HG03066 (cell line): ENCODE results near the gene NFIC.
"Not testable (repeated sequence)": the region's sequence is repeated elsewhere in the genome, so short reads cannot be mapped to it uniquely, and the experiment has no call there.

Experiments used
- ATAC-seq: cut with Tn5 transposase; IDR thresholded peaks from one replicate; pipeline ENCODE4 v1.9.1; 2021; ENCODE audit warnings: low read depth; ENCODE audit not compliant: unreplicated experiment

The NFIC gene

DNA sequence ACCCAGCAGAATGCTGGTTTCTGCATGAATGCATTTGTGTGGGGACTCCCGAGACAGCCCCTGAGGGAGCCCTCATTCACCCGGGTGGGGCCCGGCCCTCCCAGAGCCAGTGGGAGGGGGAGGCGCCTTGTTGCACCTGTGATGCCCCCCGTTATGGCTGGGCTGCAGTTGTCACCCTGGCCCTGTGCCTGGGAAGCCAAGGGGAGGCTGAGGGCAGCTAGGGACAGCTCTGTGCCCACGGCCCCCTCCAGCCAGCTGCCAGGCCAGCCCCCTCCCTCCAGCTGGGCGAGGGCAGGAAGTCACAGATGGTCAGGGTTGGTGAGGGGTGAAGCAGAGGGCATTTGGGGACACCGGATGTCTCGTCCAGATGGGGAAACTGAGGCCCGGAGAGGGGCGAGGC lies 26.1 kb downstream of the NFIC start:
- ATAC-seq, result no peak

DNA sequence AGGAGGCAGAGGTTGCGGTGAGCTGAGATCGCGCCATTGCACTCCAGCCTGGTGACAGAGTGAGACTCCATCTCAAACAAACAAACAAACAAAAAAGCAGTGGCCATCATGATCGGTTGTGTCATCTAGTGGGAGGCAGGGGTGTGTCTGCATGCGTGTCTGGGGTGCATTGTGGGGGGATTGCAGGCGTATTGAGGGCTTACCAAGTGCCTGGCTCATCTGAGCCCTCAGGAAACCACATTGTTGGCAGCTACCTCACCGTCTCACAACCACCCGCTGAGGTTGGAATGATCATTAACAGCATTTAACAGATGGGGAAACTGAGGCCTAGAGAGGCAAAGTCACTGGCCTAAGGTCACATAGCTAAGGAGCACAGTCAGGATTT lies 30.5 kb downstream of the NFIC start:
- no peak for ATAC-seq

DNA sequence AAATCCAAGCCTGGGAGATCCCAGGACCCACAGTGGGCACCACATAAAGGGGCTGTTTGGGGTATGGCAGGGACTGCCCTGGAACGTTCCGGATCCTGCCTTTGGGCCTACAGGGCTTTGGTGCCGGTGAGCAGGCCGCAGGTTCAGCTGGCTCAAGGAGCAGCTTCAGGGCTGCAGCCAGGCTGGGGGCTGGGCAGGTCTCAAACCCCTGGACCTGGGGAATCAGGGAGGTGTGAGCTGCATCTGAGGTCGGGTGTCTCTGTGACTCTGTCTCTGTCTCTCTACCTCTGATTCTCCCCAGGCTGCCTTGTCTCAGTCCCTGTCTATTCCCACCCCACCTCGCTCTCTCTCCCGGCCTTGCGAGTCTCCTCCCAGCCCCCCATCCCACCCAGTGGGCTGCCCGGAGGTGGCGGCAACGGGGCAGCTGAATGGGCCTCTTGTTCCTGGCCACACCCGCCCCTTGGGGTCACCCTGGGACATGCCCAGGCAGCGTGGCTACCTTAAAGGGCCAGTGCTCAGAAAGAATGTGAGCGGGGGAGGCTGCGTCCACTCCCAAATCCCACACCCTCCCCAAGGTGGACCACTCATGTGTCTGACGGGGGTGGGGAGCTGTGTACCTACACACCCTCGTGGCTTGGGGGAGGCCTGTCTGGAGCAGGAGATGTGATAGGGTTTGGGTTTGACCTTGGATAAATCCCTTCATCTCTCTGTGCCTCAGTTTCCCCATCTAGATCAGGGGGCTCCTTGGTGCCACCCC lies 31.1 kb downstream of the NFIC start:
- no peak for ATAC-seq

DNA sequence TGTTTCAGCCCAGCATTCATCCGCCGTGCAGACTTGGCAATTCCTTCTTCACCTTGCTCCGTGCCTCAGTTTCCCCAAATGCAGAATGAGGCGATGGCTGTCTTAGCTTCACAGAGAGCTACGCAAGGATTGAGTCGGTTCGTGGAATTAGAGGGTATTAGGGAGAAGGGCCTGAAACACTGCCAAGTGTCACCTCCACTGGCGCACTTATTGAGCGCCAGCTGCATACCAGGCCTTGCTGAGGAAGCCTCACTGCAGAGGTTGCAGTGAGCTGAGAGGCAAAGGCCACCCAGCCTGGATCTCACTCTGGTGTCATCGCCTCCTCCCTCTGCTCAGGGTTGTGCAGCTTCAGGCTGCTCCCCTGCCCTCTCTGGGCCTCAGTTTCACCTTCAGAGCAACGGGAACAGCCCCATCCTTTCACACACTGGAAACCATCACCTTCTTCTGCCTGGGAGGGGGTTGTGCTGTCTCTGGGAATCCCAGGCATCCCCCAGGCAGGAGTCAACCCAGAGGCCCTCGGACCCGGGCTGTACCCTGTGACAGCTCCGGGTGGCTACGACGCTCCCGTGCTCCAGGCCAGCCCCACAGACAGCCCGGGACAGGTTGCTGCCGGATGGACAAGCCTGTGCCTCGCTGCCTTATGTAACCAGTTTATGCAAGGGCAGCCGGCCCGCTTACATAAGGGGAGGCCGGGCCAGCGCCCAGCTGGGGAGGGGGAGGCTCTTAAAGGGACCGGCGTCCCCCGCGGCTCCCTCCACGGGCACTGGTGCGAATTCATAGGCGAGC lies 31.9 kb downstream of the NFIC start:
- no peak for ATAC-seq

DNA sequence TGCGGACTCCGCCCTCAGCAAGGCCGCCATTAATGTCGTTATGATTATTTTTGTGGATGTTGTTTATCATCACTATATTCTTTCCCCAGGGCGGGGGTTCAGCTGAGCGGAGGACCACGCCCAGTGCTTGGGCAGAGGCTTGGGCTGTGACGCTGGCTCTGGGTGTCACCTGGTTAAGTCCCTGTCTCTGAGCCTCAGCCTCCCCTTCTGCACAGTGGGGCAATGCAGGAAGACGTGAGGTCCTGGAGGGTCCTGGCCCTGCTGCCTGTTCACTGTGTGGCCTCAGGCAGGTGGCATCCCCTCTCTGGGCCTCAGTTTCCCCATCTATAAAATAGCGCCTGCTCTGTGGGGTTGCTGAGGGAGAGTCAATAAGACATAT lies 32.5 kb downstream of the NFIC start:
- no peak for ATAC-seq

DNA sequence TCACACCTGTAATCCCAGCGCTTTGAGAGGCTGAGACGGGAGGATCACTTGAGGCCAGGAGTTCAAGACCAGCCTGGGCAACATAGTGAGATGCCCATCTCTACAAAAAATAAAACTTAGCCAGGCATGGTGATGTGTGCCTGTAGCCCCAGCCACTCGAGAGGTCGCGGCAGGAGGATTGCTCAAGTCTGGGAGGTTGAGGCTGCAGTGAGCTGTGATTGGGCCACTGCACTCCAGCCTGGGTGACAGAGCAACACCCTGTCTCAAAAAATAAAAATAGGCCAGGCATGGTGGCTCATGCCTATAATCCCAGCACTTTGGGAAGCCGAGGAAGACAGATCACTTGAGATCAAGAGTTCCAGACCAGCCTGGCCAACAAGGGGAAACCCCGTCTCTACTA lies 32.9 kb downstream of the NFIC start:
- ATAC-seq, result not testable (repeated sequence)

DNA sequence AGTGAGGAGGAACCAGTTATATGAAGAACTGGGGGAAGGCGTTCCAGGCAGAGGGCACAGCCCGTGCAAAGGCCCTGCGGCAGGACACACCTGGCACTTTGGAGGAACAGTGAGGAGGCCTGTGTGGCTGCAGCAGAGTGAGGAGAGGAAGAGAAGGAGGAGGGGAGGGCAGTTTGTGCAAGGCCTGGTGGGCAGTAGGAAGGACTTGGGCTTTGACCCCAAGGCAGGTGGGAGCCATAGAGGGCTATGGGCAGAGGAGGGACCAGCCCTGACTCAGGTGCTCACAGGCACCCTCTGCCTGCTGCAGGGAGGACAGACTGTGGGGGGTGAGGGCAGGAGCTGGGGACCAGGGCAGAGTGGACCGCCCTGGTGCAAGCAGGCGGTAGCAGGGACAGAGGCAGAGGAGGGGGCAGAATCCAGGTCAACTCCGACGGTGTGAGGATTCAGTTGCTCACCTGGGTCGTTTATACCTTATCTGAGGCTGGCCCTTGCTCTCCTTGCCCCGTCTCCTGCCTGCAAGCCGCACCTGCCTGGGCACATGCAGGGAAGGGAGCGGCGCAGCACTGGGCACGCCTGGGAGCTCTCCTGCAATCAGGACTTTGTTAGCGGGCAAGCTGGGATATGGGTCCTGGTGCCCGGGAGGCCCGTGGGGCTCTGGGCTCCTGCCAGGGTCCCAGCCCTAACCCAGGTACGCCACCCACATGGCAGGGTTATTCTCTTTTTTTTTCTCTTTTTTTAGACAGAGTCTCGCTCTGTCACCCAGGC lies 34.8 kb downstream of the NFIC start:
- ATAC-seq, result no peak

DNA sequence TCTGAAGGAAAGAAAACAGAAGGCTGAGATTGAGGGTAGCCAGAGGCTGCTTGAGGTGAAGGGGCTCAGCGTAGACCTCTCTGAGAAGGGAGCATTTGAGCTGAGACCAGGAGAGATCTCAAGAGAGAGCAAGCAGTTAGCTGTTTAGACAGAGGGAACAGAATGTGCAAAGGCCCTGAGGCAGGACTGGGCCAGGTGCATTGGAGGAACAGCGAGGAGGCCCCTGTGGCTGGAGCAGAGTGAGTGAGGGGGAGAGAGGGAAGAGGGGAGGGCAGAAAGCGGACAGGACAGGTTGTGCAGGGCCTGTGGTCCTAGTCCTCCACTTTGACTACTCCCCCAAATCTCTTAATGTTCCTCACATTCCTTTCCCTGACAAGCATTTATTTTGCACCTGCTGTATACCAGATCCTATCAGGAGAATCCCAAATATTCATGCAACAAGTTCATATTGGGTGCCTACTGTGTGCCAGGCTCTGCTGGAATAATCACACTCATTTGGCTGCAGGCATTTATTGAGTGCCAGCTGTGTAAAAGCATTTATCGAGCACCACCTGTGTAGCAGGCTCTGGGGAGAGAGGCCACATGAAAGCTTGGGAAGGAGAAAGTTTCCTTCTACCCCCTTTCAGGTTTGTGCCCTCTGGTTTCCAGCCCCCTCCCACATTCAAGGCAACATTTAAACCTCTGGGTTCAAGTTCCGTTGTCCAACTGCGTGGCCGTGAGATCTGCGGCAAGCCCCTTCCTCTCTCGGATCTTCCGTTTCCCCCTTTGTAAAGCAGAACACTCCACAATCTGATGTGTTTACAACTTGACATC lies 36.5 kb downstream of the NFIC start:
- ATAC-seq, result no peak

DNA sequence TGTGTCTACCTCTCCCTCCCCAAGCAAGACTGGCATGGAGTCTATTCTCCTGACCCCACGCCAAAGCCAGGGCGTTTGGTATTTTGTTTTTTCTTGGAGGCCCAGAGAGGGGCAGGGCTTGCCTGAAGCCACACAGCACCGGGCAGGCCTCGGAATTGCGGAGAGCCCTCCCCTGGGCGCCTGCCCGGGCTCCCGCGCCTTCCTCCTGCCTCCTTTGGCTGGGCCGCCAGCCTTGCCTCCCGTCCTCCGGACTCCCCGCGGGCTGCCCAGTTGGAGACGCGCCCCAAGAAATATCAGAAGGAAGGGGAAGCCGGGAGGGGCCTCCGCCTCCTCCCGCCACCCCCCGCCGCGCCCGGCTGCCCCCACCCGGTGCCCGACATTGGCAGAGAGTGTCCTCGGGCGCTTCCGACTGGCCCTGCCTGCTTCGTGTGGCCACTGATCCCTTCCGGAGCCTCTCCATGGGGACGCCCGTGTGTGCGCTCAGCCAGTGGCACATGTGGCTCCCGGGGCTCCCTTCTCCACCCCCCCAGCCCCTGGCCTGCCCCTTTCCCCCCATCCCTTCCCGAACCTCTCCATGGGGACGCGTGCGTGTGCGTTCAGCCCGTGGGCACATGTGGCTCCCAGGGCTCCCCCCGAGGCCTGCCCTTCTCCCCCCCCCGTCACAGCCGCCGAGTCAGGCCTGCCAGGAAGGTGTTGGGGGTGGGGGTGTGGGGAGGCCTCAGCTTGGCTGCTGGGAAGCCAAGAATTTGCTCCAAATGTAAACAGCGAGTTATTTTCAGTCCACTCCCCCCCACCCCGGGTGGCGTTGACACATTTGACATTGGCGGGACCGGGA lies 37.3 kb downstream of the NFIC start:
- no peak for ATAC-seq

DNA sequence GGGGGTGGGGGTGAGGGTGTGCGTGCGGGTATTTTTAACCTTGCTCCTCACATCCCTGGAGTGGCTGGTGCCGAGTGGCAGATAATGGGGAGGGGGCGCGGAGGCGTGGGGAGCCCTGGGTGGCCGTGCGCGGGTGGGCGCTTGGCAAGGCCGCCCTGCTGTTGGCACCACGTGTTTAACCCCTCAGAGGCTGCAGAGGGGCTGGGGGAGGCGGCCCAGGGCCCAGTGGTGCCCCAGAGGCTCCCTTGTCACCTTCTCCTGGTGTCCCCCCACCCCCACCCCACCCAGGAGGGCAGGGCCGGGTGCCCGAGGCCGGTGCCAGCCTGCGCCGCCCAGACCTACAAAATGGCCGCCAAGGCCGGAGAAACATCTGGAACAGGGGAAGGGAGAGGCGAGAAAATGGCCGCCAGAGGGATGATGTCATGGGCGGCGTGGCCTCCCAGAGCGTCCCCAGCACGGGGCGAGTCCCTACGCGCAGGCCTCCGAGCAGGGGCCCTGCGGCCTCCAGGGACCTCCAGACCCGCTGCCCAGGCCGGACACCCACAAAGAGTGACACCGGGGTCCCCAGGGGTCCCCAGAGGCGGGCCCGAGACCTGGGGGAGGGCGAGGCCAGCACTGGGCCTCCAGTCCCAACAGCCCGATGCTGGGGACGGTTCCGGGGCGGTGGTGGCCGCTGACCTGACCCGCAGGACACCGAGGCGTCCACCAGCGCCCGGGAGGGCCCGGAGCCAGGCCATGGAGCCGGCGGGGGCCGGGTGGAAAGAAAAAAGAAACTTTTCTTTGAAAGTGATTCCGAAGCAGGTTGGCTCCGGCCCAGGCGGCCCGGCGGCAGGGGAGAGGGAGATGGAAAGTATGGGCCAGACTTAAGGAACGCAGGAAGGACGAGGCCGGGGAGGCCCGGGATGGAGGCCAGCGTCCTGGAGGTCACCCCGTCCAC lies 38.2 kb downstream of the NFIC start:
- ATAC-seq, result no peak

DNA sequence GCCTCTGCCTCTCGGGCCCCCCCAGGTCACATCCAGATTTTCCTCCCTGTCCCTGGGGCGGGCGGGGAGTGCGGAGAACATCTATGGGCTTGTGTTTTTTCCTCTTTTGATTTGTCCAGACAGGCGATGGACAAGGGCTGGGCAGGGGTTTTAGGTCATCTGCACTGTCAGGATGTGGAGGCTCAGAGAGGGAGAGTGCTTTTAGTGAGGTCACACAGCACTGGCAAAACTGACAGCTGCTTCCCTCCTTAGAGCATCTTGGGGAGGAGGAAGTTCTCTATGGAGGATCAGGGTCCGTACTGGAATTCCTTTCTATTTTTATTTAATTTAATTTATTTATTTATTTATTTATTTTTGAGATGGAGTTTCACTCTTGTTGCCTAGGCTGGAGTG lies 38.9 kb downstream of the NFIC start:
- ATAC-seq, result no peak

DNA sequence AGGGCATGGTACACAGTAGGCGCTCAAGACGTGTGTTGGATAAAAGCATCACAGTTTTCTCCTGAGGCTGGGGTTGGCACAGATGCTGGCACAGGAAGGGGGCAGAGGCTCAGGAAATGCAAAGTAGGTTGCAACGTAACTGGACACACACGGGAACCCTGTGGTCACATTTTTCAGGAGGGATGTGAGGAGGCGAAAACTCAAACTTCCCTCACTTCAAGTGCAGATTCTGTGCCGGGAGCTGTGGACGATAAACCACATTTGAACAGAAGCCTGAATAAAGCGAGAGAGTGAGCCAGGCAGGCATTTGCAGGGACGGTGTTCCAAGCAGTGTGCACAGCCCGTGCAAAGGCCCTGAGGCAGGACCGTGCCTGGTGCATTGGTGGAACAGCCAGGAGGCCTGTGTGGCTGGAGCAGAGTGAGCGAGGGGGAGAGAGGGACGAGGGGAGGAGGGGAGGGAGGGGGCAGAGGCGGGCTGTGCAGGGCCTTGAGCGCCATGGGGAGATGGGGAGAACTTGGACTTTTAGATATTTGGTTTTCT lies 40.3 kb downstream of the NFIC start:
- ATAC-seq, result no peak

DNA sequence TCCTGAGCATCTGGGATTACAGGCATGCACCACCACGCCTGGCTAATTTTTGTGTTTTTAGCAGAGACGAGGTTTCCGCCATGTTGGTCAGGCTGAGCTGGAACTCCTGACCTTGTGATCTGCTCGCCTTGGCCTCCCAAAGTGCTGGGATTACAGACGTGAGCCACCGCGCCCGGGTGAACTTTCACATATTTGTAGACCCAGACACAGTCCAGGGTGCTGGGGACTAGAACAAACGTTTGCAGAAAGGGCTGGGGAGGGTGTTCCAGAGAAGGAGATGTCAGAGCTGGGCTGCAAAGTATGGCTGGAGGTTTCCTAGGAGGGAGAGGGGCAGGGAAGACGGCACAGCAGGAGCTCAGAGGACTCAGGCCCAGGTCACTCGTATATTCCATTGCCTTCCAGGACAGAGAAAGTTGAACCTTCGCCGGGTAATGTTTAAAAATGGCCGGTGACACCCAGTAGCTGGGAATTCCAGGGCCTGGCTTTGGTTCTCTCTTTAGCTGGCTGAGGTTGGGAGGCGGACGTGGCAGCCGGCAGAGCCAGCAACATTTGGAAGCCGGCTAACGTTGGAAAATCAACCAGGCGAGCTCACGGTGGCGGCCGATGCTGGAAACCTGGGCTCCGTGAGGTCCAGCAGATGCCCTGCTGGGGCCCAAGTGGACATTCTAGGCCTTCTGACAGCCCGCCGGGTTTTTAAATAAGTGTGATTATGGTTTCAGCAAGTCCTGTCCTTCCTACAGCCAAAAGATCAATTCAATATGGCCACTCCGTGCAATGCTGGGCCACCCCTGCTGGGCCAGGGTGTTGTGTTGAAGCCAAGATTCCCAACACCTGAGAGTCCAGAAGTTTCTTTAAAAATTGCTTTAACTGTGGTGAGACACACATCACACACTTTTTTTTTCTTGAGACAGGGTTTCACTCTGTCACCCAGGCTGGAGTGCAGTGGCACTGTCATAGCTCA lies 41.5 kb downstream of the NFIC start:
- no peak for ATAC-seq

DNA sequence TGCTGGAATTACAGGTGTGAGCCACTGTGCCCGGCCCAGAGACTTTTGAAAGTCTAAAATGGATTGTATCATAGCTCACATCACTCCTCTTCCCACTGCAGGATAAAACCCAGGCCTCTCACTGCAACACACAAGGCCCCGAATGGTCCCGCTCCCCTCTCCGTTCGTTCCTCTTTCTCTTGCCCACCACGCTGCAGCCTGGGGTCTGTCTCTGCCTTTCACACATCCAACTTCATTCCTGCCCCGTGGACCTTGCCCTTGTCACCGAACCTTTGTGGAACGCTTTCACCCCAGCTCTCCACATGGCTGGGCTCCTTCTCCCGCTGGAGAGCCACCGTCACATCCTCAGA lies 42.6 kb downstream of the NFIC start:
- no peak for ATAC-seq

DNA sequence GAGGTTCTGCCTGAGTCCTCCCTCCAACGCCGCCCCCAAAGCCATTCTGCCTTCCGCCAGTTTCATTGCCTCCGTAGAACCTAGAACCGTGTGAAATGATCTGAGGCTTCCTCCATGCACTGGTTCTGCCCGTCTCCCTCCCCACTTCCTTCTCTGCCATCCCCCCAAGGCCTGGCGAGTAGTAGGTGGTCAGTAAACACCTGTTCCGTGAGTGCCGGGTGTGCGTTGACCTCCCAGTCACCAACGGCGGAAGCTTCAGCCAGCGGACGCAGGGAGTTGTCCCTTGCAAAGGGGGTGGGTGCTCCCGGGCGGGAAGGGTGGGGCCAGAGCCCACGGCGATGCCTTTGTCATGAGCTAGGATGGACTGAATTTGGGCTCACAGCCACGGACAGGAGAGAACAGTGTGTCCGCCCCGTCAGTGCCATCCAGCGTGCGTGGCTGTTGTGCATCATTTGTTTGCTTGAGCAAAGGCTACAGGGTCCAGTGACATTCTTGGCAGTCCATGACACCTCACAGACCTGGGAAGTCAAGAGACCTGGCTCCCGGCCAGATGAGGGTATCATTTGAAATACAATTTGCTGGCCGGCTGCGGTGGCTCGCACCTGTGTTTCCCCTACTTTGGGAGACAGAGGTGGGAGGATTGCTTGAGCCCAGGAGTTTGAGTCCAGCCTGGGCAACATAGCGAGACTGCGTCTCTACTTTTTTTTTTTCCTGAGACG lies 43.1 kb downstream of the NFIC start:
- no peak for ATAC-seq

DNA sequence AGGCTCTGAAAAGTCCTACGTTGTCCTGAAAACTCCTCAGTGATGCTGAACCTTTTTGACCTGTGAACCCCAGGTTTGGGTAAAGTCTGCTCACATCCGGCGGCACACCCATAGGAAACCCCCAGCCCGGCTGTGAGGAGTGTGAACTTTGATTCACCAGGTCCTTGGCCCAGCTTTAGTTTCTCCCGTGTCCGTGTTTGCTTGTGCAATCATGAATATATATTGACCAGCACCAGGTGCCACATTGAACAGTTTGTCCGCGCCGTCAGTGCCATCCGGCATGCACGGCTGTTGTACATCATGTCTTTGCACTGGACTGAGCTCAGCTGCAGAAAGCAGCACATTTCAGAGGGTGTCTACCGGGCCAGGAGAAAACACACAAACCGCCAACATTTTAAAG lies 45.3 kb downstream of the NFIC start:
- ATAC-seq, result no peak

DNA sequence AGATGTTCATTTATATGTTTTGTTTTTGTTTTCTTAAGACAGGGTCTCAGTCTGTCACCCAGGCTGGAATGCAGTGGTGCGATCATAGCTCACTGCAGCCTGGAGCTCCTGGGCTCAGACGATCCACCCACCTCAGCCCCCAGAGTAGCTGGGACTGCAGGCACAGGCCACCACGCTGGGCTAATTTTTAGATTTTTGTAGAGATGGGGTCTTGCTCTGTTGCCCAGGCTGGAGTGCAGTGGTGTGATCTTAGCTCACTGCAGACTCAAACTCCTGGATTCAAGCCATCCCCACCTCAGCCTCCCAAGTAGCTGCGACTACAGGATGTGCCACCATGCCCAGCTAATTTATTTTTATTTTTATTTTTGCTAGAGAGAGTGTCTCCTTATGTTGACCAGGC lies 45.7 kb downstream of the NFIC start:
- ATAC-seq, result no peak
